Nucleus accumbens (tissue), 56 donors: Measurements from ENCODE around the gene PTPRM.
"Not testable (repeated sequence)": the region's sequence is repeated elsewhere in the genome, so short reads cannot be mapped to it uniquely, and the experiment has no call there.

ENCODE experiments used
- DNase-seq, 56 donors: peaks; one replicate each; lab custom pipeline; 2025; lab: John Stamatoyannopoulos, UW

PTPRM gene

DNA sequence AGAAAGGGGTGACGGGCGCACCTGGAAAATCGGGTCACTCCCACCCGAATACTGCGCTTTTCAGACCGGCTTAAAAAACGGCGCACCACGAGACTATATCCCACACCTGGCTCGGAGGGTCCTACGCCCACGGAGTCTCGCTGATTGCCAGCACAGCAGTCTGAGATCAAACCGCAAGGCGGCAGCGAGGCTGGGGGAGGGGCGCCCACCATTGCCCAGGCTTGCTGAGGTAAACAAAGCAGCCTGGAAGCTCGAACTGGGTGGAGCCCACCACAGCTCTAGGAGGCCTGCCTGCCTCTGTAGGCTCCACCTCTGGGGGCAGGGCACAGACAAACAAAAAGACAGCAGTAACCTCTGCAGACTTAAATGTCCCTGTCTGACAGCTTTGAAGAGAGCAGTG, 399.6 kb downstream of the PTPRM start:
- not testable (repeated sequence) for DNase-seq

DNA sequence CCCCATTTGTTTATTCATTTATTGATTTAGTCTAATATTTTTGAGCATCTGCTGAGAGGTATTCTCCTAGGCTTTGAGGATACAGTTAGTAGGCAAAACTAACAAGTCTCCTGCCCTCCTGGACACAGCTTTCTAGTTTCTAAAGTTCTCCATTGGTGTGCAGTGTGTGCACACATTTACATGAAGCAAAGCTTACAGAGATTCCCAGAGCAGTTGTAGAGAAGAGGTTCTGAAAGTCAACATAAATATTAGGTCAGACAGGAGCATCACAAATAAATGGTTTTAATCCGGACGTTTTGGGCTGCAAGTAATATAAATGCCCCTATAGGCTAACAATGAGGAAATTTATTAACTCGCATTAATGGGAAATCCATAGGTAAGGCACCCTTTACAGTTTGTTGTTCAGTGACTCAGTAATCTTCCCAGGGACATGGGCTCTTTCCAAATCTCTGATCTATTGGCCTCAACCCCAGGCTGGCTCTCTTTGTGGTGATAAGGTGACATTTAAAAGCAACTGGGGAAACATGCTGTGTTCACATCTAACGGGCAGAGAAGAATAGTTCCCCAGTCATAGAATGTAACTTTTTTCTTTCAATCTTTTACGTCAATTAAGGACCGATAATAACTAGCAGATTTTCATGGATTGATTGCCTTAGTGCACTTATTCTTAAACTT, 407.2 kb downstream of the PTPRM start:
- DNase-seq, result no peak

DNA sequence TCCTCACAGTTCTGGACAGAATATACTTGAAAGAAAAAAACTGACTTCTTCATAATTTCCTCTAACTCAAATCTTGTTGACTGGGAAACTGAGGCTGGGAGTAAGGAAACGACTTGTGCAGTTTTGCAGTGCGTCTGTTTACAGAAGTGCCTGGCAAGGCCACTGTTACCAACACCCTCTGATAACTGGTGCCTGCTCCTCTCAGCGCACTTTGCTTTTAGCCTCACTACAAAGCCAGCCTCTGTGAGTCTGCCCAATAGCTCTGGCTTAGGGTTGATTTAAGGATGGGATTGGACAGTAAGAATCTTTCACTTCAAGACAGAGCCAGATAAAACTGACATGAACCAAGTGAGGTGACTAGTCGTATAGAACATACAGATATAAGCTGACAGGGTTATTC, 410.8 kb downstream of the PTPRM start:
- DNase-seq, result peak in 1 of 56 donors; percentile 0

DNA sequence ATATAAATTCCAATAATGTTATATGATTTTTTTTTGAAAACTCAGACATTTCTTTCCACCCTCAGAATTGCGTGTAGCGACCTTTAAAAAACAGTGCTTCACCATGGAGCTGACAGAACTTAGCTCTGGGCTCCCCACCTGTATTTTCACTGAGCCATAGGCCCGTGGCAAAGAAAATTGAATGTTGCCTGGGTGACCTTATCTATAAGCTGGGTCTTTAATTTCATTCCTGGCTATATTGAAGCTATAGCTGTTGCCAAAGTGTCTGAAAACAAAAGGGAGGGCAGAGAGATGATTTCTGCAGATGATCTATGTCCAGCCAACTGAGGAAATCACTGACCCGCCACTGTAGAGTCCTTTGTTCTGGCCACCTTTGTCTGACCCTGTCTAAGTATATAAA, 411.7 kb downstream of the PTPRM start:
- DNase-seq, result no peak

DNA sequence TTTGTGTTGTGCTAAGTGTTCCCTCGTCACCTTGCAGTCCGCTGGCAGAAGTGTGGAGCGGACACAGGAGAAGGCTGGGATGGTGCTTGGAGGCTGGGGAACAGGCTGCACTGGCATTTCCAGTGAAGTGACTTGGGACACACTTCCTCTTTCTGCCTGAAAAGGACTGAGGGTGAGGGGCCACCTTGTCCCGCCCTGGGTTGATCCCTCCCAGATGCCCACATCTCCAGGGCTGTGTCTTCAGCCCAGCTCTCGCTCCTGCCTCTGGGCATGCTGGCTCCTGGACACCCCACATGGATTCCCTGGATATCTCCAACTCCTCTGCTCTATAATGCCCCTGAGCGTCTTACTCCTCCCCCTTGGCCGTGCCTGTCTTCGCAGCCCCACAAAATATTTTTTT, 412.6 kb downstream of the PTPRM start:
- no peak for DNase-seq

DNA sequence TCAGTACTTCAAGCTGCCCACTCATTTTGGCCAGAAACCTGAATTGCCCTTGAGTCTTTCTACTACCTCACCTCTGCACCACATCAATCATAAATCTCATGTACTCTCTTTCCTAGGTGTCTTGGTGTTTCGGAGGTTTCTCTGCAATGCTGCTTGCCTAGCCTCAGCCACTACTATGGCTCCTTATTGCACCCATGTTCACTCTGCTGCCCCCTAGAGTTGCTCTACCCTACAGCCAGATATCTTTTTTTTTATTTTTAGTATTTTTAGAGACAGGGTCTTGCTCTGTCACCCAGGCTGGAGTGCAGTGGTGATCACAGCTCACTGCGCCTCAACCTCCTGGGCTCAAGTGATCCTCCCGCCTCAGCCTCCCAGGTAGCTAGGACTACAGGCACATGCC, 413.0 kb downstream of the PTPRM start:
- no peak for DNase-seq

DNA sequence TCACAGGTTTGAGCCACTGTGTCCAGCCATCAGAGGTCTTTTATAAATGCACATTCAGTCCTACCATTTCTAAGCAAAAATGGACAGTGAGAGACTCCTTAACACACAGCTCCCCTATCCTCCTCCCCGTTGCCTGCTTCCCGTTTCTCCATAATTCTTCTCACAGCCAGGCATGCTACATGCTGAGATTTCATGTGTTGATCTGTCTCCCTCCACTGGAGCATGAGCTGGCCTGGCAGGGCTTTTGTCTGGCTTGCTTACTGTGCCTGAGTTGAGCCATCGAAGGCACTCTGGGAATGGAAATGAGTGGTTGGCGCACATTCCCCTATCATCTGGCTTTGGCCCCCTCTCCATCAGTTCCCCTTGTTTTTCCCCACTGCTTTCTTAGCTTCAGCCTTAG, 413.5 kb downstream of the PTPRM start:
- DNase-seq, result no peak

DNA sequence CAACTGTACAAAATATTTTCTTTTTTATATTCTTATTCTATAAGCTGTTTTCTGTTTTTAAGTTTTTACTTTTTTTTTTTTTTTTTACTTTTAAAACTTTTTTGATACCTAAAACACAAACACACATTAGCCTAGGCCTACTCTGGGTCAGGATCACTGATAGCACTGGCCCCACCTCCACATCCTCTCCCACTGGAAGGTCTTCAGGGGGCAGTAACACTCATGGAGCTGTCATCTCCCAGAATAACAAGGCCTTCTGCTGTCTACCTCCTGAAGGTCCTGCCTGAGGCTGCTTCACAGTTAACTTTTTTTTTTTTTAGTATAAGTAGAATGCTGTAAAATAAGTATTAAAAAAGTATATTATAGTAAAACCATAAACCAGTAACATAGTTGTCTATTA, 415.1 kb downstream of the PTPRM start:
- no peak for DNase-seq

DNA sequence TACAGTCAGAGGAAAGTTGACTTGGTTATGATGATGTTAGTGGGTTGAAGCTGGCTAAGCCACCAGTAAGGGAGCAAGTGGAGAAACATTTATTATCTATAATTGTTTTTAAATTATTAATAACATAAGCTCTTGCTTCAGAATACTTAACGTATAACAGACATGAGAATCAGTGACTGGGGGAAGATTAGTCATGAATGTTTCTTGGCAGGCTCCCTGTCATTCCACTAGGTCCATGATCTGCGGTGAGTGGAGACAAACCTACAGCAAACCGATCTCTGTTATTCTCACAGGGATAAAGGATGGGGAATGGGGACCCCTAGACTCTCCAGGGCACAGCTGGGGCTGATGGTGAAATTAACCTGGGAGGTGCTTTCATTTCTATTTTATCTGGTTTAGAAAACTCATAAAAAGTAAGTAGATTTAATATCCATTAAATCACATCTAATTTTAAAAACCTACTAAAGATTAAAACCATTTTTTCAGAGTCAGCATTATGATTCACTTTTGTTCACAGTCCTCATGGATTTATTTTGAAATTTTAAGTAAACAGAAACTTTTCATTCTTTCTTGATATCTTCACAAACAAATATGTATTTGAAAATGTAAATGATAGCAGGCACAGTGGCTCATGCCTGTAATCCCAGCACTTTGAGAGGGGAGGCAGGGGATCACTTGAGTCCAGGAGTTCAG, 420.3 kb downstream of the PTPRM start:
- DNase-seq, result no peak

DNA sequence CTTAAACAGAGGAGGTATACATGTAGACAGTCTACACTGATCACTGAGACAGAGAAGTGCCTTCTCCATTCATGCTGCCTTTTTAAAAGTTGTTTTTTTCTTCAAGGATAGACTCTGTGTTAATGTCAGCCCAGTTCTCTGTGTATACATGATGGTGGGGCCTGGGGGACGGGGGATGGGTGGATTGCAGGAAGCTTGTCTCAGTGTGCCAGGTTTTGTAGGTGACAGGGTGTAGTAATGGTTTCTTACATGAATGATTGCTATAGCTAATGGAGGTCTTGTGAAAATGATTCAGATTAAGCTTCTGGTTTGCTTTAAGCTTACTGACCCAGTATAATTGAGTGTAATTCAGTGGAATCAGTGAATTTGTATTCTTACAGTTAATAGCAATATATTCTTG, 423.6 kb downstream of the PTPRM start:
- DNase-seq, result no peak

DNA sequence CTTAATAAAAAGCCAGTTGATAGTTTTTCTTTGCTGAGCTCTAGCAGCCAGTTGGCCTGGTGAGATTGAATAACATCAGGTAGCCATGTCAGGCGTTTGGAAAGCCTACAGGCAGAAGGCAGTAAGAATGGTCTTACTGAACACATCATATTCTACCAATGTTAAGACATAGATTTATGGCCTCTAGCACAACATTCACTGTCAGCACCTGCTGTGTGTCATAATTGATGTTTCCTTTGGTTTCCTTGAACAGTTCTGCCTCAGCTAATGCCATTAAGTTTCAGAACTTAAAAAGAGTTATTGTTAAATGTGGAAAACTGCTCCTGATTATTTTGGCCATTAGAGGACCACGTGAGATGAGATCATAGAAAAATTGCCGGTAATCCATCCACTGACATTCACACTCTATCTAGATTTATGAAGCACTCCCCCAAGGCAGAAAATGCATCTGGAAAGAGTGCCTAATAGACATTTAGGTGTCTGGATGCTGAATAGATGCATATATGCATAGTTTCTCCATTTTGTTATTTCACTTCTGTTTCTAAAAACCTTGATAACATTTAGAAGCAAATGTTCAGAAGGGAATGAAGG, 434.7 kb downstream of the PTPRM start:
- DNase-seq, result no peak

DNA sequence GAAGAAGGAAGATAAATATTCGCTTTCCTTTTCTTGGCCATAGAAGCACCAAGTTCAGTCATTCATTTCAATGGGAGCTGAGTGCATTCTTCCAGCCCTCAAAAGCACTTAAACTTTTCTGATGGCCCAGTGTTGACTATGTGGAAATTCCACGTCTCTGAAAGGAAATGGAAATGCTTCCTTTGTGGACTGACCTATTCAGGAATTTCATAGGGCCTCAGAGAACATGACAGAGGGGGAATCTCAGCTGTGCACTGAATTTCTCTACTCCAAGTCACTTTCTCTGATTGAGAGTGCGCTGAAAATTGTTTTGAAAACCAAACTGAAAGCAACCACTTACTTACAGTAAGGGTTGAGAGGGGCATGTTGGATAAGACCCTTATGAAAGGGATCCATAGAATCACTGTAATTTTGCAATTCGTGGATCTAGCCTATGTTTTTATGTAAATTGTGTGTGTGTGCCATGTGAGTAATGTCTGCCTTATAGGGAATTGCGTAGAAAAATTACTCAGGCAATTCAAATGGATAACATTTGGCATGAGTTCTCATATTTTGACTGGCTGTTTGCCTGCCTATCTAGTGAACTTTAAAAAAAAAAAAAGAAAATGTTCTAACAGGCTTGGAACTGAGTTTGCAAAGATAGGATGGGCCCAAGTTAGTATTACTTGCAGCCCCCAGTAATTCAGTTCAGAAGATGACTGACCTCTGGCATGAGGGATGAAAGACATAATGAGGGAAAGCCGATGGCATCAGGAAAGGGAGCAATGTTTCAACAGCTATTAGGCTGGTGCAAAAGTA, 437.0 kb downstream of the PTPRM start:
- no peak for DNase-seq

DNA sequence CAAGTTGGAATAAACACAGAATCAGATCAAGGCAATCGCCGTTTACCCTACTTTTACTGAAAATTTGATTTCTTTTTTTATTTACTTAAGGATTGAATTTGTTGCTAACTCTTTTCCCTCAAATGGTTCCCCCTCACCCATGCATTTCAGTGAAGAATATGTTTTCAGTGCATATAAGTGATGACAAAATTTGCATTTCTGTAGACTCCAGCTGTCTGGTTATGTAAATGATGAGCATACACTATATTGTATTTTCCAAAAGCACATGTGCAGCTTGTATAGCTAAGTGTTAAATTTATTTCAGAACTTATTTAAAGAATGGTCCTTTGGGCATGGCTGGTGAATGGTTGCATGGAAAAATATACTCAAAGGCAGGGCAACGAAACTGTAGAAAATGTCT, 437.7 kb downstream of the PTPRM start:
- no peak for DNase-seq

DNA sequence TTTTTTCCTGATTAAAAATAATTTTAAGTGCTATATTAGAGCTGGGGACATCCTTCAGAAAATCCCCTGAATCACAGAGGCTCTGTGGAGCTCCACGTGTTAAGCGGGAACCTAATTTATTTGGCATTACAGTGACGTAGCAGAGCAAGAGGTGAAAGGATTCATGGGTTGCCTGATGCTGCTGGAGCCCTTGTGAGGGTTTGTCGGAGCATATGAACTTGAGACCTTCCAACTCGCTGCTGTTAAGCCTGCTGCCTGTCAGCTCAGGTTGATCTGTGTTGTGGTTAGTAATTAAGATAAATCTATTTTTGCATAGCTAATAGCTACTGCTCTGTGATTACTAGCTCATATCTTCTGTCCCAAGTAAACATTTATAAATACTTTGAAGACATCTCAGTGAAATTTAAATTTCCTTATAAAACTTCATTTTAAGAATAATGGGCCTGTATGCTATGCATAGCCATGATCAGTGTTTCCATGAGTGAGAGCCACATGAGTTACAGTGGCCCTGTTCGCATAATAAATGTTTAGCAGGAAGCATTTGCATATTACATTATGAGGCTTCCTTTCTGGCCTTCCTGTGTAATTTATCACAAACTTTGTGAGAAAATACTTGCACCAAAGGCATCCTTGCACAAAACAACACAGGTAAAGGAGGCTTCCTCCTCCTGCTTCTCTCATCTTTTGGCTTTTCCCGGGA, 438.9 kb downstream of the PTPRM start:
- DNase-seq, result no peak

DNA sequence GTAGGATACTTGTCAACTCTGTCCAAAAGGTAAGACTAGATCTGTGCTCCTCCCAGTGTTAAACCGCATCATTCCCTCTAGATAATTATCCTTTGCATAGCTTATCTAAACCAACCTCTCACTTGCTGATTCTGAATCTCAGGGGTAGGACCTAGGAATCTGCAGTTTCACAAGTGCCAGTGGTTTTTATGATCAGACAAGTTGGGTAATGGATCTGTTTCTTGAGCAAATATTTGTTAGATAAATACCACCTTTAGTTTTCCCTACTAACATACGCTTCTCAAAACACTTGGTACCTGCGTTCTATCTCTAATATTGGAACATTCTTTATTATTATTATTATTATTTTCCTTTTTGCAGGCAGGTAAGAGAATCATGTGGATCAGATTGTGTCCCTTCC, 439.9 kb downstream of the PTPRM start:
- no peak for DNase-seq

DNA sequence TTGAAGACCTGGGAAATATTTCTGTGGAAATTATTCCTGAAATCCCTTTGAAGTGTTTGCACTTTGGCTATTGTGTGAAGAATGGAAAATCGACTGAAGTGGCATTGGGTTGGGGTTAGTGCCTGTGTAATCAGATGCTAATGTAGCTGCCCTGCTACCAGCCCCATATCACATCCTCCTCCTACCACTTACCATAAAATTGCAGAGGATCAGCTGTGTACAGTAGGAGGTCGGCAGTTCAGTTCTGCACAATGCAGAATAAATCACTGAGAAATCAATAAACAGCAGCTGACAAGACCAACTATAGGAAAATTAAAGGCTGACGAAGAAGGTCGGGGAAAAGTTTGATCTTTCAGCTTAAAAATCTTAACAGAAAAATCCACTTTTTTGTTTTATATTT, 440.9 kb downstream of the PTPRM start:
- no peak for DNase-seq

DNA sequence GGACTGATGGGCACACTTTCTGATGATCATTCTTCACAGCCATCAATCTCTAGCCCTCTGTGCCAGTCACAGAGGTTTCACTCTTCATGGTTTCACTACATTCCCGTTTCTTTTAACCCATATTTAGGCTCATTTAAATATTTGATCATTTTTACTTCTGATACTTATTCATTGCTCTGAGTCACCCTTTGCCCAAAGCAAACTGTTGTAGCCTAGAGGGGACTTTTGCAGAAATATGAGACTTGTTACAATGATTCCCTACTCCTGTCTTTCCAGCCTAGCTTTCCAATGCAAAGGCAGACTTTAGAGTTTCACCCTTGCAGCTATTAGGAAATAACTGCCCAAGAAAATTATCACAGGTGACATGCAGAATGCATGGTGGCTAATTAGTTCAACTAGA, 444.2 kb downstream of the PTPRM start:
- no peak for DNase-seq

DNA sequence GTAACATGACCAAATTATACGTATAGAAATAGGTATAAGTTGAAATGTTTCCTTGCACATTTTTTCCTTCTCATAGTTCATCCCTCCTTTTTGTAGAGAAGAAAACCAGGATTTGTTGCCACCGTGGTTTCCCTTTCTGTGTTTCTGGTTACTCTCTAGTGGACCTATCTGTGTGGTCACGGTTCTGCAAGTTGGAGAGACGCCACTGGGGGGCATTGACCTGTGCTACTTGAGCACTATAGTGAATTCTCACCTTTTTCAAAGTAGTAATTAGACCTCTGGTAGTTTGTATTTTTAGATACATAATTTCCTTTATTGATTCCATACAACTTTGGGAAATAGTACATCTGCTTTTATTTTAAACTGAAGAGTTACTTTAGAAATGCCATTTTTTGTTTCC, 444.8 kb downstream of the PTPRM start:
- no peak for DNase-seq

DNA sequence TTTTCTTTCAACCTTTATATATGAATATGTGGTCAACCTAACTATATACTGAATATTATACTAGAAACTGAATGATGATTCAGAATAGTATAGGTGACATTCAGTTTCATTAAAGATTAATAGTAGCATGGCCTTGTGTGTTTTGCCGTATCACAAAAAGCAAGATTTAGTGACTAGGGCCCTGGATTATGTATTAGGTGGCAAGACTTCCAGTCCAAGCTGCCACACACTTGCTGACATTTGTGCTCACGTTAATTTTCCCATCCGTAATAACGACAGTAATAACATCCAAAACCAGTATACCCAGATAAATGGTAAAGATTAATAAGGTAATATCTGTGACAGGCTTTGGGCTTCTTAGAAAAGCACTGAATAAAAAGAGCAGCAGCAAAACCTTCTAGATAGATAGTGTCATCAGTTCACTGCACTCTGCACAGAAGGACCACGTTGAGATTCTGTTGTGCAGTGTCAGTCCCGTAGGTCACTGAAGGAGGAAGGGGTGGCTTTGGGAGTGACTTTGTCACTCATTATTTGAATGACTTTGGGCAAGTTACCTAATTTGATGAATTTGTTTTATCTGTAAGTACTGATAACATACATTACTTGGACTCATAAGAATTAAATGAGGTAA, 451.7 kb downstream of the PTPRM start:
- DNase-seq, result no peak

DNA sequence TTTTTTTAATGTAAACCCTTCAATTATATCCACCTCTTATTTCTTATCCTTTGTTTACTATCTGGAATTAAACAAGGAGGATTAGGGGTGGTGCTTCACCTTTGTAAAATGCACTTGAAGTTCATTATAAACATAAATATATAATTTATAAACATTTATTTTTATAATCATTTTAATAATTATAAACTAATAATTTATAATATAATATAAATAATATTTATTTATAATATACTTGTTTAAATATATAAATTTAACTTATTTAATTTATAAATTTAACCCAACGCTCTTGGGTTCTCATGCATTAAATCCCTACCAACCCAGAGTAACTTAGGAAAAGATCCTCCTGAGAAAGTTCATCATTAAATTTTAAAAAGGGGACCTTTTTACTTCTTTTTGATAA, 452.5 kb downstream of the PTPRM start:
- no peak for DNase-seq
